ENCODE results near the gene ABLIM2.

DNA sequence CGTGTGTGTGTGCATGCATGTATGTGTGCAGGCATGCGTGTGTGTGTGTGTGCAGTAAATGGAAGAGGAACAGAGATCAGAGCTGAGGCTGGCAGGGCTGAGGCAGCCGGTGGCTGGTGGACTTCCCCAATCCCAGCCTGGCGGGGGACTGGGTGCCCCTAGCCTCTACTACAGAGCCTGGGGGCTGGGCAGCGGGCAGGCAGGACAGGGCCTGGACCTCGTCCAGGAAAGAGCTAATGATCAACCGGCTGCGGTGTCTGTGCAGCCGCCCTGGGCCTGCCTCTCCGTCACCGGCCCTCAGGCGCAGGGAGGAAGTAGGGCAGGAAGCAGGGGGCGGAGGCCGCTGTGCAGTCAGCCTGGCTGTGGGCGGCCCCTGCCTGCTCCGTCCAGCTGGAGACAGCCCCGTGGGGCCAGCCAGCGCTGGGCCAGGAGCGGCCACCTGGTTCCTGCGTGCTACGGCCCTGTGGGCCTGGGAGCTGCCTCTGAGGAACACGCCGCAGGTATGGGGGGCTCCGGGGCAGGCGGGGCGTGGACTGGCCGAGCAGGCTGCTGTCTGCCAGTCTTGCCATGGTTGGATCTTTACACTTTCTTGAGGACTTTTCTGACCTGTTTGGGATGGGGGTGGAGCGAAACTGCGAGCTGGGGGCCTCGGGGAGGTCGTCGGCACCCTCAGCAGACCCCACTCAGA is 40.4 kb upstream of the ABLIM2 start, which contains the start of gene SH3TC1:
- TF ChIP-seq MXI1 (conservative IDR thresholded peaks at IDR 0.05; ENCODE audit: poor library complexity, severe bottlenecking) (no peak), SMC3 (conservative IDR thresholded peaks at IDR 0.05; ENCODE audit: poor library complexity) (no peak), EZH2 (IDR thresholded peaks at IDR 0.05; ENCODE audit: borderline replicate concordance, insufficient read depth, low read length, poor library complexity, severe bottlenecking) (no peak), CTCF (IDR thresholded peaks at IDR 0.05; ENCODE audit: poor library complexity, severe bottlenecking) (no peak), RAD21 (conservative IDR thresholded peaks at IDR 0.05) (no peak), POLR2AphosphoS5 (IDR thresholded peaks at IDR 0.05) (no peak)
- TF ChIP-seq, protein P1, sequence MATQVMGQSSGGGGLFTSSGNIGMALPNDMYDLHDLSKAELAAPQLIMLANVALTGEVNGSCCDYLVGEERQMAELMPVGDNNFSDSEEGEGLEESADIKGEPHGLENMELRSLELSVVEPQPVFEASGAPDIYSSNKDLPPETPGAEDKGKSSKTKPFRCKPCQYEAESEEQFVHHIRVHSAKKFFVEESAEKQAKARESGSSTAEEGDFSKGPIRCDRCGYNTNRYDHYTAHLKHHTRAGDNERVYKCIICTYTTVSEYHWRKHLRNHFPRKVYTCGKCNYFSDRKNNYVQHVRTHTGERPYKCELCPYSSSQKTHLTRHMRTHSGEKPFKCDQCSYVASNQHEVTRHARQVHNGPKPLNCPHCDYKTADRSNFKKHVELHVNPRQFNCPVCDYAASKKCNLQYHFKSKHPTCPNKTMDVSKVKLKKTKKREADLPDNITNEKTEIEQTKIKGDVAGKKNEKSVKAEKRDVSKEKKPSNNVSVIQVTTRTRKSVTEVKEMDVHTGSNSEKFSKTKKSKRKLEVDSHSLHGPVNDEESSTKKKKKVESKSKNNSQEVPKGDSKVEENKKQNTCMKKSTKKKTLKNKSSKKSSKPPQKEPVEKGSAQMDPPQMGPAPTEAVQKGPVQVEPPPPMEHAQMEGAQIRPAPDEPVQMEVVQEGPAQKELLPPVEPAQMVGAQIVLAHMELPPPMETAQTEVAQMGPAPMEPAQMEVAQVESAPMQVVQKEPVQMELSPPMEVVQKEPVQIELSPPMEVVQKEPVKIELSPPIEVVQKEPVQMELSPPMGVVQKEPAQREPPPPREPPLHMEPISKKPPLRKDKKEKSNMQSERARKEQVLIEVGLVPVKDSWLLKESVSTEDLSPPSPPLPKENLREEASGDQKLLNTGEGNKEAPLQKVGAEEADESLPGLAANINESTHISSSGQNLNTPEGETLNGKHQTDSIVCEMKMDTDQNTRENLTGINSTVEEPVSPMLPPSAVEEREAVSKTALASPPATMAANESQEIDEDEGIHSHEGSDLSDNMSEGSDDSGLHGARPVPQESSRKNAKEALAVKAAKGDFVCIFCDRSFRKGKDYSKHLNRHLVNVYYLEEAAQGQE (IDR thresholded peaks at IDR 0.05; ENCODE audit: borderline replicate concordance) = no peak

Data from neural cell (in vitro differentiated cells).